Mesodermal cell (in vitro differentiated cells): ENCODE results near the gene CRIP3.

Experiments
- H3K27ac ChIP-seq: 2 replicates; pipeline ENCODE4 v1.7.0; 2013; ENCODE audit warnings: mild to moderate bottlenecking, low read depth, low read length, moderate library complexity; ENCODE audit not compliant: severe bottlenecking
- H3K36me3 ChIP-seq: 2 replicates; pipeline ENCODE4 v1.7.1; 2013; ENCODE audit warnings: mild to moderate bottlenecking, low read length, moderate library complexity; ENCODE audit not compliant: control insufficient read depth, insufficient read depth
- H3K4me1 ChIP-seq: one replicate; pipeline ENCODE4 v1.7.1; 2013; ENCODE audit warnings: mild to moderate bottlenecking, low read length; ENCODE audit not compliant: insufficient read depth, control insufficient read depth, poor library complexity, severe bottlenecking
- H3K4me3 ChIP-seq: 2 replicates; pipeline ENCODE4 v1.7.0; 2013; ENCODE audit warnings: low read length, control low read depth, mild to moderate bottlenecking; ENCODE audit not compliant: insufficient read depth, poor library complexity, severe bottlenecking; ENCODE audit errors: extremely low read depth
- H3K9me3 ChIP-seq: 2 replicates; pipeline ENCODE4 v1.7.1; 2013; ENCODE audit warnings: mild to moderate bottlenecking, low read length, moderate library complexity; ENCODE audit not compliant: control insufficient read depth
- WGBS, 2 experiments: methylation state at CpG; one replicate each; pipeline ENCODE4 v1.1.5; 2013; ENCODE audit warnings: missing lambda C conversion rate in 2 of 2; ENCODE audit not compliant: insufficient coverage in 2 of 2; 5-methylcytosine and 5-hydroxymethylcytosine counted together

CRIP3 gene

GRCh38 chr6:43262000-43262779, 46.4 kb downstream of the CRIP3 start:
- H3K27ac ChIP-seq, result no peak overlapping the region
- H3K4me1 ChIP-seq, result no peaks in the 10 kb centered on the region
- H3K36me3 ChIP-seq, result no peaks in the 10 kb centered on the region
- WGBS, 2 experiments, result 86 to 94% methylated on average over 14 of the region's 14 CpGs
- no peak overlapping the region for H3K4me3 ChIP-seq
- no peaks in the 10 kb centered on the region for H3K9me3 ChIP-seq

- 82 to 100% methylated on average over 2 to 4 of the region's 5 CpGs for WGBS, 2 experiments
- Histone ChIP-seq H3K4me3 (no peak overlapping the region), H3K27ac (no peak overlapping the region)
Measured at GRCh38 chr6:43261198-43261597, 47.4 kb downstream of the CRIP3 start.

GRCh38 chr6:43260791-43261190, 47.8 kb downstream of the CRIP3 start:
- 94 to 97% methylated on average over 2 to 3 of the region's 4 CpGs for WGBS, 2 experiments
- Histone ChIP-seq H3K4me3 (no peak overlapping the region), H3K9me3 (no peaks in the 10 kb centered on the region), H3K36me3 (no peaks in the 10 kb centered on the region), H3K4me1 (no peaks in the 10 kb centered on the region), H3K27ac (no peak overlapping the region)

More at GRCh38 chr6:43261198-43261597, 47.4 kb downstream of the CRIP3 start:
- no peaks in the 10 kb centered on the region for H3K9me3 ChIP-seq
- H3K36me3 ChIP-seq, result no peaks in the 10 kb centered on the region
- H3K4me1 ChIP-seq, result no peaks in the 10 kb centered on the region

- no peaks in the 10 kb centered on the region for H3K9me3 ChIP-seq
- H3K4me3 ChIP-seq, result no peak overlapping the region
- no peak overlapping the region for H3K27ac ChIP-seq
- peaks cover 3% of the 10 kb centered on the region for H3K4me1 ChIP-seq
- 94 to 95% methylated on average over 21 to 24 of the region's 30 CpGs for WGBS, 2 experiments
- H3K36me3 ChIP-seq, result no peaks in the 10 kb centered on the region
Measured at GRCh38 chr6:43258807-43259686, 49.6 kb downstream of the CRIP3 start.

- Histone ChIP-seq H3K9me3 (no peaks in the 10 kb centered on the region), H3K4me3 (no peak overlapping the region), H3K27ac (no peak overlapping the region), H3K4me1 (peaks cover 3% of the 10 kb centered on the region), H3K36me3 (no peaks in the 10 kb centered on the region)
- WGBS, 2 experiments, result 71 to 73% methylated on average over 2 to 3 of the region's 4 CpGs
Measured at GRCh38 chr6:43258180-43258579, 50.4 kb downstream of the CRIP3 start.

- Histone ChIP-seq H3K4me1 (peaks cover 3% of the 10 kb centered on the region), H3K4me3 (no peak overlapping the region), H3K27ac (no peak overlapping the region), H3K9me3 (no peaks in the 10 kb centered on the region), H3K36me3 (no peaks in the 10 kb centered on the region)
- WGBS, 2 experiments, result 85 to 88% methylated on average over 10 to 11 of the region's 12 CpGs
Measured at GRCh38 chr6:43257367-43258145, 51.1 kb downstream of the CRIP3 start.

GRCh38 chr6:43256670-43257366, 51.8 kb downstream of the CRIP3 start:
- Histone ChIP-seq H3K4me3 (no peak overlapping the region), H3K36me3 (no peaks in the 10 kb centered on the region), H3K9me3 (no peaks in the 10 kb centered on the region), H3K4me1 (peaks cover 3% of the 10 kb centered on the region), H3K27ac (no peak overlapping the region)
- WGBS, 2 experiments, result 88 to 96% methylated on average over 6 to 7 of the region's 9 CpGs
